Nucleus accumbens (tissue), 56 donors: ENCODE data around the gene VSX1.

ENCODE experiments used
- DNase-seq, 56 donors: peaks; one replicate each; lab custom pipeline; 2025; lab: John Stamatoyannopoulos, UW

The VSX1 gene

GRCh38 chr20:25030007-25030648 is 51.8 kb downstream of the VSX1 start:
- DNase-seq = peak in 16 of 56 donors; percentile 19 to 65 (median 39)

GRCh38 chr20:25025986-25026605 is 55.8 kb downstream of the VSX1 start:
- no peak for DNase-seq
